Stimulated activated CD4-positive, alpha-beta T cell treated with anti-CD3 and anti-CD28 coated beads, Interleukin-4, amount 100 ng/mL, for 24 hours (primary cell): ENCODE measurements around the gene PTPRM.

Experiments used
- DNase-seq: peaks from one replicate; pipeline ENCODE4 v3.0.0-alpha.2; 2020

PTPRM gene

GRCh38 chr18:7630731-7631442, 63.8 kb downstream of the PTPRM start:
- no peak for DNase-seq

GRCh38 chr18:7632152-7633098, 65.3 kb downstream of the PTPRM start:
- no peak for DNase-seq

DNA sequence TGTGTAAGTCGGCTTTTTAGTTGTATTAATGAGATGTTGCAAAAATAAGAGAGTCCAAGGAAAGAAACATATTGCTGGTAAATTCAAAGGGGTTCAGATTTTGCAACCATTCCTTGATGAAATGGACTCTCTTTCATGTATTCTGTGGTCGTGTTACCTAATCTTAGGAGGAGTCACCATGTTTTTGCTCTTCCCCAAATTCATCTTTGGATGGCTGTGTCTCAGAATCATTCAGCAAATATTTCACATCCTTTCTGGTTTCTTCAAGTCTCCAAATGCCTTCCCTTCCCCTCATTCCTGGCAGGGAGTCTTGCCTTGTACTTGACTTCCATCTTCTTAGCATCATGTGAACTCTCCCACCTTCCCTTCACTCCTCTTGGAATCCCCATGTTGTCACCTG, 66.1 kb downstream of the PTPRM start:
- no peak for DNase-seq

DNA sequence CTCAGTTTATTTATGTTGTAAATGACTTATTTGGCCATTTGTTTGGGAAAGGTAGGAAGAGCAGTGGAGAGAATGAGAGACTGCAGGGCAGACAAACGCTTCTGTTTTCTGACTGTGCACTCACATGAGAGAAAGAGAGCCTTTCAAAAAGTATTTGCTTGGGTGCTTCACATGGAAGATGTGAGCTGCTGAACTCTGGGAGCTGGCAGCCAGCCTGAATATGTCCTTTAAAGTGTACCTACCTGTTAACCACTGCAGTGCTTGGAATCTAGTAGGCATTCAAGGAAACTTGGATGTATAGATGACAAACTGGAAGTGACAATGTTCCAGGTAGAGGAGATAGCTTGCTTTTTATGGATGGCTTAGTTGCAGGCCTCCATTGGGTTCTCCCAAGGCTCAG, 68.8 kb downstream of the PTPRM start:
- DNase-seq, result no peak

GRCh38 chr18:7637269-7637668, 70.2 kb downstream of the PTPRM start:
- no peak for DNase-seq

DNA sequence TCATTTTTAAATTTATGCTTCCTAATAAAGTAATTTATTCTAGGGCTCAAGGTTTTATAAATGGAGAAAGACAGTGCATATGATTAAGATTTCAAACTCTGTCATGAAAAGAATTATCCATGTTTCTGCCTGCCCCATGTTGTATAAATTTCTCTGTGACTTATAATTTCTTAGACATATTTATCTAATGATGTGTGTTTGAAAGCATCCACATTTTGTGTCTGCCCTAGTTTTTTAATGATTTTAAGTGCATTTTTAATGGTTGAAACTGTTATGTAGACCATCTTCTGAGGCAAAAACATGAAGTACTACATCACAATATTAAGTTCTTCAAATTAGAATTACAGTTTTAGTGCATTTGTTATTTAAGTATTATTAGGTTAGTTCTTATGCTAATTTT, 71.2 kb downstream of the PTPRM start:
- DNase-seq, result no peak

GRCh38 chr18:7641813-7642212, 74.7 kb downstream of the PTPRM start:
- no peak for DNase-seq

DNA sequence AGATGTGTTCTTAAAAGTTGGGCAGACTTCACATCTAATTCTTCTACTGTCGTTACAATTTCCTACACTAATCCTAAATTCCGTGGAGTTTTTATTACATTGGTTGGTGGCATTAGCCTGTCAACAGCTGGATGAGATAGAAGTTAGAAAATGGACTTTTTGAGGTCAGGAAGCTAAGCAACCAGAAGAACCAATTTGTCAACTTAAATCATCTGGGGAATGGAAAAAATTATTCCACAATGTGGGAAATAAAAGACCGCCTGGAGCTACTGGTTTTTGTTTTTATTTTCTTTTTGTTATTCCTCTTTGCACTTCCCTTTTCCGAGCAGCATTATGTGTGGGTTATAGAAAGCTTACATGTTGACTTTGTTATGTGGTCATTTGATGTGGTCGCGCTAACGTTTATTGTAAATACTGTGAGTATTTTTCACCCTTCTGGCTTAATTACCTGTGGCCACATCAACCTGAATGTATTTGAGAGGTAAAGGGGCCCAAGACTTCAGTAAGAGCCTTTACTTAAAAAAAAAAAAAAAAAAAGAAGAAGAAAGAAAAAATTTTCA, 75.3 kb downstream of the PTPRM start:
- DNase-seq, result no peak

- no peak for DNase-seq
Measured at GRCh38 chr18:7645756-7646155, 78.6 kb downstream of the PTPRM start.

- DNase-seq, result no peak
Measured at GRCh38 chr18:7646174-7646886, 79.2 kb downstream of the PTPRM start.

GRCh38 chr18:7647500-7647899, 80.4 kb downstream of the PTPRM start:
- DNase-seq, result no peak

DNA sequence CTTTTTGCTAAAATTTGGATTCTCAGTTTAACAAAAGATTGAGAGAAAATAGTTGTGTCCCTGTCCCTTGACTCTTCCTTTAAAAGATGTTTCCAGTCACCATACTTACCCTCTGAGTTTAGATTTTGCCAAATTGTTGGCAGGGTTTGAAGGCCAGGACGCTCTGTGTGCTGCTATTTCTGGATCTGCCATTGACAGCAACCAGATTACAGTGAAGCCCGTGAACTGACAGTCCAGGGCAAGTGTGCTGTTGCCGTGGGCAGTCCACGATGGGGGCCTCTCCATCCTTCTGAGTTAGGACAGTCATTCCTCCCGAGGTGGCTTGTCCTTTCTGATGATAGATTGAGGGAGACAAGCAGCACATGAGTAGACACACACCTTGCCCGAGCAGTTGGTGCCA, 89.9 kb downstream of the PTPRM start:
- DNase-seq, result no peak

- DNase-seq, result no peak
Measured at GRCh38 chr18:7657937-7658336, 90.8 kb downstream of the PTPRM start.

DNA sequence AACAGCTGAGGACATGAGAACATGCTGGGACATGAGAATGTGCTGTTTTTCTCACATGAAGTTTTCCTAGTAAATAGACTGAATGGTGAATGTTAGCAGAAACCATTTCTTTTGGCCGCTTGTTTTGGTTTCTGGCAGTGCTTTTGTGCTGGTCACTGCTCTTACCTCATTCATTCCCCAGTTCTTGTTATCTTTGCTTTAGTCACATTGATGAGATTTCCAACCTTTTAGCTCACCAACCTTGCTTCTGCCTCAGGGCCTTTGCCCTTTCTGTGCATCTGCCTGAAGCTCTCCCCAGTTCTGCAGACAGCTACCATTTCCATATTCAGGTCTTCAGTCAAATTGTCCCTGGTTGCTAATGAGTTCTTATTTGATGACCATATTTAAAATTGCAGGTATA, 91.6 kb downstream of the PTPRM start:
- no peak for DNase-seq

- DNase-seq, result no peak
Measured at GRCh38 chr18:7661207-7661606, 94.1 kb downstream of the PTPRM start.

DNA sequence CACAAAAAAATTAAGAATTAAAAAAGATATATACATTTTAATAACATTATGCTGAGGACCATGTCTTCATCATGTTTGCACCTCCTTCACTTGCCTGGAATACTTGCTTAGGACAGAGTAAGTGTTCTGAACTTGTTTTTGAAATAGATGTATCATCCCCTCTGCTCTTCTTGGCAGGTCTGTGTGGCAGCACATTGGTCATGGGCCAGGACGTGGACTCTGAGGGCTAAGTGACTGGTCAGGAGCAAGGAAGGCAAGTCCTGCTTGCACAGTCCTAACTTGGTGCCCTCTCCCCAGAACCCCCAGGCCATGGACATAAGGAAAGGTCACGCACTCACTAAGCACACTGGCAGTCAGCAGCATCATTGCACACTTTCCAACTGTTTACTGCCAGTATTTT, 95.8 kb downstream of the PTPRM start:
- no peak for DNase-seq

- no peak for DNase-seq
Measured at GRCh38 chr18:7663366-7664312, 96.5 kb downstream of the PTPRM start.

DNA sequence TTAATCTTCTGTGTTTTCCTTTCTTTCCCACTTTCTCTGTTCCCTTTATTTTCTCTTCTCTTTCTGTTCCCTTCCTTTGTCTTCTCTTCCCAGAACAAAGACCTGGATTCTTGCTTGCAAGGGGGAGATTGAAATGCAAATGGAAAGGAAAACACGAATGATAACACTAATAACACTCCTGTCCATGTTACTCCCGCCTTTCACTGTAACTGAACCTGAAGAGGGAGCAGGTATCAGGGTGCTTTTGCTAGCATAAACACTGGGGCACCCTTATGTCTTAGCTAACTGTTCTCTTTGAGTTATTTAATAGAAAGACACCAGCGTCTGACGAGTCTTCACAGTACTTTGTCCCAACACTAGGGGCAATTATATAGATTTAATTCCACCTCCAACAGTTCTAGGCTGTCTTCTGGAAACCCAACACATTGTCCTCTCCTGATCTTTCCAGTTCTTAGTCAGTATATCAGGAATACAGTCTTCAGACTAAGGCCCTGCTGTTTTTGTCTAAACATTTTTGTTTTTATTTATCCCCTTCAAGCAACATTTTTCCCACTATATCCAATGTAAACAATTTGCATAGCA, 99.2 kb downstream of the PTPRM start:
- DNase-seq, result no peak

DNA sequence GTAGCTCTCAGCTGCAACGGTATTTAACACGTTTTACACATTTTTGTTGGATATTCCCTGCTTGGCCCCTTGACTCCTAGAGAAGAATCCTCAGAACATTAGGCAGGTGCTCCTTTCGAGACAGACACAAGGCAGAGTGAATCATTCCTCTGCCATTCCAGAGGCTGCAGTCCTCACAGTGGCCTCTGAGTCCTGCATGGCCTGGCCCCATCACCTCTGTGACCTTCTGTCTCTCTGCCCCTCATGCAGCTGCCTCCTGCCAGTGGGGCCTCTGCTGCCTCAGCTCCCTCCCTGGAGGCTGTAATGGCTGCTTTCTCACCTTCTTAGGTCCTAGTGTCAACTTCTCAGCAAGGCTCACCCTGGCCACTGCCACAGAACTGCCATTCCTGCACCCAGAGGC, 101.3 kb downstream of the PTPRM start:
- no peak for DNase-seq

GRCh38 chr18:7669361-7669760, 102.2 kb downstream of the PTPRM start:
- DNase-seq, result no peak

GRCh38 chr18:7671105-7671504, 104.0 kb downstream of the PTPRM start:
- no peak for DNase-seq
